Subcutaneous abdominal adipose tissue (tissue), 5 donors: ENCODE results near the gene ARHGEF6.

Source experiments
- H3K27ac ChIP-seq: one replicate; pipeline ENCODE4 v1.7.0; 2013; ENCODE audit warnings: low read depth, mild to moderate bottlenecking, inconsistent platforms, low read length, moderate library complexity
- H3K27me3 ChIP-seq, 5 donors: one replicate each; pipeline ENCODE4 v1.7.0; 2013; ENCODE audit warnings: low read length in 5 of 5, inconsistent platforms in 1 of 5; ENCODE audit not compliant: control insufficient read depth in 5 of 5, insufficient read depth in 4 of 5
- H3K36me3 ChIP-seq, 5 donors: one replicate each; pipeline ENCODE4 v1.7.0; 2013; ENCODE audit warnings: low read length in 5 of 5; ENCODE audit not compliant: control insufficient read depth in 5 of 5, insufficient read depth in 5 of 5
- H3K4me1 ChIP-seq, 5 donors: one replicate each; pipeline ENCODE4 v1.7.0; 2013; ENCODE audit warnings: low read length in 5 of 5, mild to moderate bottlenecking in 3 of 5, moderate library complexity in 1 of 5; ENCODE audit not compliant: control insufficient read depth in 5 of 5, insufficient read depth in 5 of 5
- H3K4me3 ChIP-seq, 5 donors: one replicate each; pipeline ENCODE4 v1.7.0; 2013; ENCODE audit warnings: low read length in 5 of 5, low read depth in 1 of 5
- H3K9ac ChIP-seq, 5 donors: one replicate each; pipeline ENCODE4 v1.7.0; 2013; ENCODE audit warnings: low read length in 5 of 5, mild to moderate bottlenecking in 4 of 5, moderate library complexity in 3 of 5
- H3K9me3 ChIP-seq, 5 donors: one replicate each; pipeline ENCODE4 v1.7.0; 2013; ENCODE audit warnings: low read length in 5 of 5; ENCODE audit not compliant: control insufficient read depth in 5 of 5
- donor health status: healthy.
- donor health status: healthy.
- donor health status: healthy.
- donor health status: healthy.
- donor health status: healthy.

ARHGEF6 gene

GRCh38 chrX:136710325-136710951, 70.3 kb downstream of the ARHGEF6 start:
- Histone ChIP-seq H3K9ac (peak overlapping the region in 1 of 5 donors; percentile 51), H3K36me3 (peaks cover 6 to 23% (median 19%) of the 10 kb centered on the region in 5 donors), H3K4me3 (no peak overlapping the region), H3K9me3 (no peaks in the 10 kb centered on the region), H3K4me1 (peaks cover 0 to 16% (median 6%) of the 10 kb centered on the region in 5 donors), H3K27me3 (peaks cover 0 to 3% (median 0%) of the 10 kb centered on the region in 5 donors), H3K27ac (peak overlapping the region; percentile 49)

- Histone ChIP-seq H3K9me3 (no peaks in the 10 kb centered on the region), H3K27ac (no peak overlapping the region), H3K27me3 (peaks cover 0 to 3% (median 0%) of the 10 kb centered on the region in 5 donors), H3K4me1 (peaks cover 0 to 11% (median 3%) of the 10 kb centered on the region in 5 donors), H3K9ac (no peak overlapping the region), H3K4me3 (no peak overlapping the region), H3K36me3 (peaks cover 9 to 28% (median 28%) of the 10 kb centered on the region in 5 donors)
Measured at GRCh38 chrX:136708348-136708747, 72.4 kb downstream of the ARHGEF6 start.

- Histone ChIP-seq H3K36me3 (peaks cover 2 to 9% (median 4%) of the 10 kb centered on the region in 5 donors), H3K9me3 (peaks cover 0 to 2% (median 0%) of the 10 kb centered on the region in 5 donors), H3K9ac (no peak overlapping the region), H3K27ac (no peak overlapping the region), H3K4me1 (peaks cover 0 to 10% (median 8%) of the 10 kb centered on the region in 5 donors), H3K27me3 (peaks cover 0 to 3% (median 0%) of the 10 kb centered on the region in 5 donors), H3K4me3 (no peak overlapping the region)
Measured at GRCh38 chrX:136697156-136697555, 83.6 kb downstream of the ARHGEF6 start.

- Histone ChIP-seq H3K27me3 (peaks cover 0 to 7% (median 0%) of the 10 kb centered on the region in 5 donors), H3K4me1 (peaks cover 0 to 20% (median 18%) of the 10 kb centered on the region in 5 donors), H3K36me3 (peaks cover 4 to 16% (median 9%) of the 10 kb centered on the region in 5 donors), H3K4me3 (no peak overlapping the region), H3K9me3 (peaks cover 0 to 2% (median 0%) of the 10 kb centered on the region in 5 donors), H3K9ac (no peak overlapping the region), H3K27ac (no peak overlapping the region)
Measured at GRCh38 chrX:136694431-136695087, 86.2 kb downstream of the ARHGEF6 start.

GRCh38 chrX:136692271-136692670, 88.5 kb downstream of the ARHGEF6 start:
- Histone ChIP-seq H3K36me3 (peaks cover 11 to 25% (median 16%) of the 10 kb centered on the region in 5 donors), H3K4me3 (no peak overlapping the region), H3K9ac (no peak overlapping the region), H3K27me3 (peaks cover 0 to 7% (median 2%) of the 10 kb centered on the region in 5 donors), H3K9me3 (no peaks in the 10 kb centered on the region), H3K27ac (no peak overlapping the region), H3K4me1 (peaks cover 0 to 20% (median 18%) of the 10 kb centered on the region in 5 donors)

GRCh38 chrX:136691028-136691809, 89.5 kb downstream of the ARHGEF6 start:
- H3K9ac ChIP-seq = no peak overlapping the region
- H3K4me3 ChIP-seq = no peak overlapping the region
- H3K27ac ChIP-seq = no peak overlapping the region
- H3K27me3 ChIP-seq = peaks cover 0 to 7% (median 2%) of the 10 kb centered on the region in 5 donors
- H3K4me1 ChIP-seq = peaks cover 0 to 20% (median 18%) of the 10 kb centered on the region in 5 donors
- H3K36me3 ChIP-seq = peaks cover 11 to 27% (median 17%) of the 10 kb centered on the region in 5 donors
- H3K9me3 ChIP-seq = no peaks in the 10 kb centered on the region

GRCh38 chrX:136689436-136689835, 91.3 kb downstream of the ARHGEF6 start:
- no peak overlapping the region for H3K4me3 ChIP-seq
- H3K9ac ChIP-seq = no peak overlapping the region
- H3K27ac ChIP-seq = no peak overlapping the region
- no peaks in the 10 kb centered on the region for H3K9me3 ChIP-seq
- H3K4me1 ChIP-seq = peaks cover 0 to 16% (median 15%) of the 10 kb centered on the region in 5 donors
- H3K27me3 ChIP-seq = peaks cover 0 to 7% (median 2%) of the 10 kb centered on the region in 5 donors
- H3K36me3 ChIP-seq = peaks cover 13 to 32% (median 22%) of the 10 kb centered on the region in 5 donors

GRCh38 chrX:136687457-136687856, 93.3 kb downstream of the ARHGEF6 start:
- no peaks in the 10 kb centered on the region for H3K9me3 ChIP-seq
- H3K27ac ChIP-seq = no peak overlapping the region
- H3K36me3 ChIP-seq = peaks cover 19 to 40% (median 33%) of the 10 kb centered on the region in 5 donors
- peaks cover 0 to 7% (median 2%) of the 10 kb centered on the region in 5 donors for H3K27me3 ChIP-seq
- no peak overlapping the region for H3K4me3 ChIP-seq
- H3K9ac ChIP-seq = no peak overlapping the region
- peaks cover 0 to 12% (median 11%) of the 10 kb centered on the region in 5 donors for H3K4me1 ChIP-seq

- no peak overlapping the region for H3K27ac ChIP-seq
- no peak overlapping the region for H3K9ac ChIP-seq
- peaks cover 0 to 6% (median 0%) of the 10 kb centered on the region in 5 donors for H3K27me3 ChIP-seq
- no peak overlapping the region for H3K4me3 ChIP-seq
- H3K9me3 ChIP-seq = no peaks in the 10 kb centered on the region
- H3K36me3 ChIP-seq = peaks cover 24 to 54% (median 47%) of the 10 kb centered on the region in 5 donors
- no peaks in the 10 kb centered on the region for H3K4me1 ChIP-seq
Measured at GRCh38 chrX:136684120-136684519, 96.6 kb downstream of the ARHGEF6 start.
